Left ventricle myocardium inferior (tissue), 1 donor: ENCODE measurements around the gene INPP4B. TPM values are rescaled to one million over a fixed set of nuclear protein-coding genes. Genes with fewer than 3 reads are reported as not detected.

Source experiments
- DNase-seq: peaks from one replicate; pipeline ENCODE4 v3.0.0-alpha.2; 2020
- H3K27ac ChIP-seq: fragments of 200-600 bp; replicated peaks from 2 replicates; pipeline ENCODE4 v1.8.0; 2021
- H3K27me3 ChIP-seq: fragments of 200-600 bp; 2 replicates; pipeline ENCODE4 v1.8.0; 2021; ENCODE audit warnings: low read depth
- H3K36me3 ChIP-seq: fragments of 200-600 bp; 2 replicates; pipeline ENCODE4 v1.8.0; 2021
- H3K4me1 ChIP-seq: fragments of 200-600 bp; 2 replicates; pipeline ENCODE4 v1.8.0; 2021
- H3K4me3 ChIP-seq: fragments of 200-600 bp; 2 replicates; pipeline ENCODE4 v1.8.0; 2021; ENCODE audit warnings: mild to moderate bottlenecking, moderate library complexity
- H3K9me3 ChIP-seq: fragments of 200-600 bp; replicated peaks from 2 replicates; pipeline ENCODE4 v1.8.0; 2021
- intact Hi-C: fragments of 100-400 bp; cut with micrococcal nuclease; formaldehyde crosslinking; loops from one replicate; pipeline ENCODE4 v1.11.0; 2022
- total RNA-seq: library from RNA; stranded (reverse); fragmentation: NEBNext Ultra II Directional; extraction: Animal tissue kit (Norgen Biotek cat#: 25700); gene quantifications from one replicate; pipeline ENCODE4 v1.2.1, GENCODE V29; 2021
- TF ChIP-seq, protein P1 (sequence below): fragments of 200-600 bp; IDR thresholded peaks from 2 replicates; pipeline ENCODE4 v1.8.0; 2021; ENCODE audit warnings: antibody characterized with exemption, mild to moderate bottlenecking, borderline replicate concordance
- donor health status: DM: no; HTN: yes; CAD: no; lungs with severe emphysema.

Gene INPP4B
- total RNA-seq, 1 donor from 2014 or later, result 61.1 TPM

DNA sequence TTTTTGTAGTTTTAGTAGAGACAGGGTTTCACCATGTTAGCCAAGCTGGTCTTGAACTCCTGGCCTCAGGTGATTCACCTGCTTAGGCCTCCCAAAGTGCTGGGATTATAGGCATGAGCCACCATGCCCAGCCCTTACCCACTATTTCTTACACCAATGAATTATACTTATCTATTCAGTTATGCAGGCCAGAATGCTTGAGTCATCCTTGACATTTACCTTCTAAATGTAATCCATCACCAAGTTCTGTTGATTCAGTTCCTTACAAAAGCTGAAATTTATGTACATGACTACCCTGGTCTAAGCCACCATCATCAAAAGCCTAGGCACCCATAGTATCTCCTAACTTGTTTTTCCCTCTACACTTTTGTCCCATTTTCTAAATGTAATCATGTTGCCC lies 624.0 kb downstream of the INPP4B start:
- no peak for DNase-seq
- intact Hi-C loops, result no loop called here
- TF ChIP-seq, protein P1, sequence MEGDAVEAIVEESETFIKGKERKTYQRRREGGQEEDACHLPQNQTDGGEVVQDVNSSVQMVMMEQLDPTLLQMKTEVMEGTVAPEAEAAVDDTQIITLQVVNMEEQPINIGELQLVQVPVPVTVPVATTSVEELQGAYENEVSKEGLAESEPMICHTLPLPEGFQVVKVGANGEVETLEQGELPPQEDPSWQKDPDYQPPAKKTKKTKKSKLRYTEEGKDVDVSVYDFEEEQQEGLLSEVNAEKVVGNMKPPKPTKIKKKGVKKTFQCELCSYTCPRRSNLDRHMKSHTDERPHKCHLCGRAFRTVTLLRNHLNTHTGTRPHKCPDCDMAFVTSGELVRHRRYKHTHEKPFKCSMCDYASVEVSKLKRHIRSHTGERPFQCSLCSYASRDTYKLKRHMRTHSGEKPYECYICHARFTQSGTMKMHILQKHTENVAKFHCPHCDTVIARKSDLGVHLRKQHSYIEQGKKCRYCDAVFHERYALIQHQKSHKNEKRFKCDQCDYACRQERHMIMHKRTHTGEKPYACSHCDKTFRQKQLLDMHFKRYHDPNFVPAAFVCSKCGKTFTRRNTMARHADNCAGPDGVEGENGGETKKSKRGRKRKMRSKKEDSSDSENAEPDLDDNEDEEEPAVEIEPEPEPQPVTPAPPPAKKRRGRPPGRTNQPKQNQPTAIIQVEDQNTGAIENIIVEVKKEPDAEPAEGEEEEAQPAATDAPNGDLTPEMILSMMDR, result no peak

DNA sequence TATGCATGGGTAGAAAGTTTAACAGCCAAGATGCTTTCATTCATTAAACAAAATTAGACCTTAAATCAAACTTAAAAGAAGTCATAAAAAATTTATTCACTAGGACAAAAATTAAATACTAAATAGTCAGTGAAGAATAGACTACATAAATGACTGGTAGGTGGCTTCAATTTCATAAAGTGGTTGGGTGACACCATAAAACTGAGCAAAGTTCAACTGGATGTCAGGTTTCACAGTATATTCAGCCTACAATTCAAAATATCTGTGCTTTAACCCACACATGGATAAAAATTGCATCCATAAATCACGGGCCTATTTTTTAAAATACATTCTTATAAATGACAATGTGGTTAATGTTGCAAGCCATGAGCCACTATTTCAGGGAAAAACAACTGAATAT lies 627.4 kb downstream of the INPP4B start:
- H3K27me3 ChIP-seq, result no peaks in the 10 kb centered on the region
- no peak overlapping the region for H3K27ac ChIP-seq
- no peak overlapping the region for H3K4me3 ChIP-seq

More for the DNA sequence above, 624.0 kb downstream of the INPP4B start:
- no peaks in the 10 kb centered on the region for H3K9me3 ChIP-seq
- no peaks in the 10 kb centered on the region for H3K4me1 ChIP-seq
- H3K4me3 ChIP-seq, result no peak overlapping the region
- H3K27me3 ChIP-seq, result no peaks in the 10 kb centered on the region
- no peak overlapping the region for H3K27ac ChIP-seq
- no peaks in the 10 kb centered on the region for H3K36me3 ChIP-seq

DNA sequence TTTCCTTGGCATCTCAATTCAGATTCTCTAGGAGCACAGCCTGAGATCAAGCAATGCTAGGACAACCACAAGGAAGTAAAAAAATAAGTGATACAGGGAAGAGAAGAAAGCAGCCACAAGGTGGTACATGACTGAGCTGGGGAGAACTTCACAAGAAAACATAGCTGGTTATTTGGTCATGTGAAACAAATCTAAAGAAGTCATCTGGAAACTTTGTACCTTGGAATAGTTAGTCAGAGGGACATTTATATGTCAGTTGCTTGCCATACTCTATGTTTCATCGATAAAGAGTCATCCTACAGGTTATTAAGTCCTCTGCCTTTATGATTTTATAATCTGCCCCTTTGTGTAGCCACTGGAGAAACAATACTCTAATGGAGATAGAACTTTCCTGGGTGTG lies 634.7 kb downstream of the INPP4B start:
- TF ChIP-seq, protein P1, result no peak
- Histone ChIP-seq H3K9me3 (no peaks in the 10 kb centered on the region), H3K4me3 (no peak overlapping the region), H3K27me3 (no peaks in the 10 kb centered on the region), H3K27ac (no peak overlapping the region), H3K36me3 (no peaks in the 10 kb centered on the region), H3K4me1 (no peaks in the 10 kb centered on the region)
- no peak for DNase-seq
- intact Hi-C loops, result no loop called here

More for the DNA sequence above, 627.4 kb downstream of the INPP4B start:
- no peaks in the 10 kb centered on the region for H3K9me3 ChIP-seq
- no peak for DNase-seq
- H3K36me3 ChIP-seq, result no peaks in the 10 kb centered on the region
- no peaks in the 10 kb centered on the region for H3K4me1 ChIP-seq
- intact Hi-C loops, result no loop called here
- TF ChIP-seq, protein P1, result no peak

DNA sequence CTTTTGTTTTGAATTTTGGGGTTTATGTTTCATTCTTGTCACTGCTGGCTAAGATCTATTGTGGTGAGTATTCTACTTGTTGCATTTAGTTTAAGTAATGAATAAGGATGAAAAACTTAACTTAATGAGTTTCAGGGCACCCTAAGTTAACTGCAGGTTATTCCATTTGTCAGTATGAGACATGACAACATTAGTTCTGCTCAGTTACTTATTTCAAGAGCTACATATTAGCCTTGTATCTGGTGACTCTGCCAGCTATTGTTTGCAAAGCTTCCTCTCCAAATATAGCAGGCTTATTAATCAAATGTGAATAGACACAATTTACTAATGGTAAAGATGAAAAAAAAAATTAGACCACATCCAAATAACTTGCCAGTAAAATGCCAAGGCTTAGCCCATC lies 642.6 kb downstream of the INPP4B start:
- TF ChIP-seq, protein P1, result no peak
- H3K36me3 ChIP-seq, result no peaks in the 10 kb centered on the region
- H3K27me3 ChIP-seq, result no peaks in the 10 kb centered on the region
- no peaks in the 10 kb centered on the region for H3K9me3 ChIP-seq
- H3K4me3 ChIP-seq, result no peak overlapping the region
- intact Hi-C loops, result no loop called here
- H3K27ac ChIP-seq, result no peak overlapping the region
- DNase-seq, result no peak
- peaks cover 8% of the 10 kb centered on the region for H3K4me1 ChIP-seq

DNA sequence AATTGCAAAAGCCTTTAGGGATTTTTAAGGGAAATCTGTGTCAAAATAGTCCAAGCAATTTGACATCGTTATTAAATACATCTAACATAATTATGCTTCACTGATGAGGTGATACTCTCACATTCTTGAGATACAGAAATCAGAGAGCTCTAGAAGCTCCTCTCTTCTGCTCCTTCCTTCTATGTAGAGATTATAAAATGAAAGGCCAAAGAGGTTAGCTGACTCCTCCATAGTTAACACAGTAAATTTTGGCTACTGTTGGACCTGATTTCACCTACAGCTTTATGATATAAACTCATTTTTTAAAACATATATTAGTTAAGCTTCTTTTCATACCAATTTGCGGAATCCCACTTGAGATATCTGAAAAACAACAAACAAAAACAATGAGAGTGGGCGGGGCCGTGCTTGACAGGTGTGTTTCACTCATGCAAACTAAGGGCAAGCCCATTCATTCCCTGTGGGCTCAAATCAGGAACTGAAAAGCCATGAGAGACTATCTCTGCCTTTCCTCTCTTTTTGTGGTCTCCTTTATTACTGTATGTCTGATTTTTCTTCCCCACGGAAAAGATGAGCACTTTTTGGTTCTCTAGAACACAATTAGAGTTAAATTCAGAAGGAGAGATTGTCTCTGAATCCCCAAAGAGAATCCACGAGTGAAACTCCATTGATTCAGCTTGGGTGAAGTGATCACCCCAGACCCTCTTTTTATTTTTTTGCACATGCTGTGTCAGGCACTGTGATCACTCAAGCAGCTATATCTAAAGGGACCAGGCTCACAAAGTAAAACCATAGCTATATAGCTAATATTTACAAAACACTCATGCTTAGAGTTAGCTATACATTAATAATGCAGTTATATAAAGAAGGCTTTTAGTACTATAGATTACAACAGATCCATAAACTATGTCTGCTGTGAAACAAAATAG lies 643.4 kb downstream of the INPP4B start:
- no peaks in the 10 kb centered on the region for H3K9me3 ChIP-seq
- no peaks in the 10 kb centered on the region for H3K36me3 ChIP-seq
- H3K4me3 ChIP-seq, result no peak overlapping the region
- intact Hi-C loops, result no loop called here
- DNase-seq, result no peak
- TF ChIP-seq, protein P1, result no peak
- no peak overlapping the region for H3K27ac ChIP-seq
- no peaks in the 10 kb centered on the region for H3K27me3 ChIP-seq
- peaks cover 8% of the 10 kb centered on the region for H3K4me1 ChIP-seq
